Neural cell (in vitro differentiated cells): ENCODE results near the gene TCEAL6. TPM values are rescaled to one million over a fixed set of nuclear protein-coding genes. Genes with fewer than 3 reads are reported as not detected.
"Not testable (repeated sequence)": the region's sequence is repeated elsewhere in the genome, so short reads cannot be mapped to it uniquely, and the experiment has no call there.

ENCODE experiments used
- H2AFZ ChIP-seq: fragments of 200-600, 300-800 bp; sonication (generic), shearing (Covaris generic); 2 replicates; pipeline ENCODE4 v1.6.0; 2014; ENCODE audit warnings: low read depth, mild to moderate bottlenecking, antibody characterized with exemption, low read length, moderate library complexity
- H3F3A ChIP-seq: fragments of 200-600 bp; shearing (Covaris generic); 2 replicates; pipeline ENCODE4 v1.6.1; 2016; ENCODE audit warnings: mild to moderate bottlenecking, moderate library complexity, mixed read lengths, antibody characterized with exemption, low read length; ENCODE audit not compliant: insufficient read depth, poor library complexity, severe bottlenecking
- H3K27ac ChIP-seq: fragments of 200-600, 300-800 bp; sonication (generic), shearing (Covaris generic); 2 replicates; pipeline ENCODE4 v1.5.1; 2014; ENCODE audit warnings: mild to moderate bottlenecking, low read length, moderate library complexity
- H3K27me3 ChIP-seq: fragments of 300-800, 200-600 bp; sonication (generic), shearing (Covaris generic); 2 replicates; pipeline ENCODE4 v1.6.0; 2014; ENCODE audit warnings: mild to moderate bottlenecking, low read depth, low read length, moderate library complexity; ENCODE audit not compliant: insufficient read depth
- H3K36me3 ChIP-seq: fragments of 300-800, 200-600 bp; sonication (generic), shearing (Covaris generic); 2 replicates; pipeline ENCODE4 v1.5.1; 2014; ENCODE audit warnings: mild to moderate bottlenecking, antibody characterized with exemption, low read length, moderate library complexity; ENCODE audit not compliant: insufficient read depth
- H3K4me2 ChIP-seq: fragments of 300-800, 200-600 bp; sonication (generic), shearing (Covaris generic); 2 replicates; pipeline ENCODE4 v1.6.0; 2014; ENCODE audit warnings: mild to moderate bottlenecking, low read length
- H3K4me3 ChIP-seq: fragments of 300-800, 200-600 bp; sonication (generic), shearing (Covaris generic); 2 replicates; pipeline ENCODE4 v1.5.1; 2014; ENCODE audit warnings: mild to moderate bottlenecking, low read length, moderate library complexity
- H3K79me2 ChIP-seq: fragments of 200-600 bp; shearing (Covaris generic); replicated peaks from 2 replicates; pipeline ENCODE4 v1.6.0; 2014; ENCODE audit warnings: mild to moderate bottlenecking, low read length, moderate library complexity; ENCODE audit not compliant: insufficient read depth
- H3K9ac ChIP-seq: fragments of 300-800, 200-600 bp; sonication (generic), shearing (Covaris generic); 2 replicates; pipeline ENCODE4 v1.6.1; 2016; ENCODE audit warnings: mild to moderate bottlenecking, low read length, mixed read lengths
- H3K9me2 ChIP-seq: fragments of 200-600 bp; shearing (Covaris generic); 2 replicates; pipeline ENCODE4 v1.6.1; 2016; ENCODE audit warnings: mild to moderate bottlenecking, low read length, mixed read lengths; ENCODE audit not compliant: insufficient read depth
- H3K9me3 ChIP-seq: fragments of 200-600, 300-800 bp; sonication (generic), shearing (Covaris generic); 2 replicates; pipeline ENCODE4 v1.6.1; 2016; ENCODE audit warnings: mild to moderate bottlenecking, mixed run types, low read length, moderate library complexity, mixed read lengths
- H4K20me1 ChIP-seq: fragments of 200-600 bp; shearing (Covaris generic); 2 replicates; pipeline ENCODE4 v1.6.1; 2016; ENCODE audit warnings: mild to moderate bottlenecking, mixed run types; ENCODE audit not compliant: insufficient read depth
- EP300 ChIP-seq: fragments of 450-650 bp; conservative IDR thresholded peaks from 2 replicates; pipeline ENCODE4 v1.6.1; 2014; ENCODE audit warnings: antibody characterized with exemption, mild to moderate bottlenecking, moderate library complexity; ENCODE audit not compliant: poor library complexity, severe bottlenecking
- EZH2 ChIP-seq: fragments of 200-600, 300-800 bp; shearing (Covaris generic), sonication (generic); IDR thresholded peaks from 2 replicates; pipeline ENCODE4 v1.6.1; 2014; ENCODE audit warnings: antibody characterized with exemption, low read length, borderline replicate concordance, mild to moderate bottlenecking; ENCODE audit not compliant: insufficient read depth, poor library complexity, severe bottlenecking
- MXI1 ChIP-seq: fragments of 450-650 bp; conservative IDR thresholded peaks from 2 replicates; pipeline ENCODE4 v1.6.1; 2014; ENCODE audit warnings: antibody characterized with exemption, mild to moderate bottlenecking; ENCODE audit not compliant: poor library complexity, severe bottlenecking
- POLR2AphosphoS5 ChIP-seq: IDR thresholded peaks from 2 replicates; pipeline ENCODE4 v1.6.1; 2012
- RAD21 ChIP-seq: fragments of 450-650 bp; conservative IDR thresholded peaks from 2 replicates; pipeline ENCODE4 v1.6.1; 2014; ENCODE audit warnings: antibody characterized with exemption, mild to moderate bottlenecking, moderate library complexity
- SMC3 ChIP-seq: fragments of 450-650 bp; conservative IDR thresholded peaks from 2 replicates; pipeline ENCODE4 v1.6.1; 2014; ENCODE audit warnings: antibody characterized with exemption, mild to moderate bottlenecking, moderate library complexity; ENCODE audit not compliant: poor library complexity
- TAF1 ChIP-seq: IDR thresholded peaks from 2 replicates; pipeline ENCODE4 v1.6.1; 2012; ENCODE audit warnings: low read depth
- polyA plus RNA-seq: library from polyadenylated mRNA; depleted of rRNA; stranded (reverse); fragments of >200 nt; gene quantifications from 2 replicates; pipeline ENCODE4 v1.2.3, GENCODE V29; 2014
- TF ChIP-seq, protein P1 (sequence below): fragments of 450-650 bp; IDR thresholded peaks from 2 replicates; pipeline ENCODE4 v1.5.1; 2014; ENCODE audit warnings: antibody characterized with exemption, mild to moderate bottlenecking, moderate library complexity; ENCODE audit not compliant: poor library complexity, severe bottlenecking
- TF ChIP-seq, protein P2 (sequence below): IDR thresholded peaks from 2 replicates; pipeline ENCODE4 v1.6.1; 2012; ENCODE audit warnings: borderline replicate concordance

TCEAL6 gene
- polyA plus RNA-seq, 1 donor from 2014 or later: not detected

DNA sequence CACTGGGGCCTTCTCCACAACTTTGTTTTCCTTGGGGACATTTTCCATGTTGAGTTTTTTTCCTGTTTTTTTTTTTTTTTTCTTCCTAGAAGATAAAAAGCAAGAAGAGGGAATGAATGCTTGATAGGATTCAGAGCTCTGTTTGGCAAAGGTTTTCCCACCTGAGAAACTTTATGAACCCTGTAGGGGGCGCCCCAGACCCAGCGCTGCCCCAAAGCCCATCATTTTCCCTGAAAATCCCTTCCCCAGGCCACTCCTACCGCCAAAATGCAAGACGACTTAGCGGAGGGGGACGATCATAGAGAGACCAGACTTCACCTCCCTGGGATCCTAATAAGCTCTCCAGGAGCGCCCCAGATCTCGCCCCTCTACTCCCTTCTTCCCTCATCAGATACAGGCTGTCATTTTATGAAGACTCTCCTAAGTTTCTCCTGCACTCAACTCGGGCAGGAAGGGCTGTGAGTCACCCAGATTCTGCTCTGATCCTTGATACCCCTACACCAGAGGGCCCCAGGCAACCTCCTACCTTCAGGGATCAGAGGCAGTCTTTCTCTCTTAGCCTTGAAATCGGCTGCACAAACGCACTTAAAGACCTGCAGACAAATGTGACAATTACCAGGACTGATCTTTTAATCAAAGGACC, 12.1 kb upstream of the TCEAL6 start:
- H3F3A ChIP-seq: no peaks in the 10 kb centered on the region
- H3K4me2 ChIP-seq: no peak overlapping the region
- H2AFZ ChIP-seq: no peak overlapping the region
- H3K9ac ChIP-seq: no peak overlapping the region
- H3K9me3 ChIP-seq: no peaks in the 10 kb centered on the region
- H4K20me1 ChIP-seq: no peaks in the 10 kb centered on the region
- no peak overlapping the region for H3K27ac ChIP-seq
- no peaks in the 10 kb centered on the region for H3K9me2 ChIP-seq
- TF ChIP-seq POLR2AphosphoS5 (no peak), TAF1 (no peak), EP300 (no peak), EZH2 (no peak), MXI1 (no peak), RAD21 (no peak), SMC3 (no peak)
- TF ChIP-seq, protein P1, sequence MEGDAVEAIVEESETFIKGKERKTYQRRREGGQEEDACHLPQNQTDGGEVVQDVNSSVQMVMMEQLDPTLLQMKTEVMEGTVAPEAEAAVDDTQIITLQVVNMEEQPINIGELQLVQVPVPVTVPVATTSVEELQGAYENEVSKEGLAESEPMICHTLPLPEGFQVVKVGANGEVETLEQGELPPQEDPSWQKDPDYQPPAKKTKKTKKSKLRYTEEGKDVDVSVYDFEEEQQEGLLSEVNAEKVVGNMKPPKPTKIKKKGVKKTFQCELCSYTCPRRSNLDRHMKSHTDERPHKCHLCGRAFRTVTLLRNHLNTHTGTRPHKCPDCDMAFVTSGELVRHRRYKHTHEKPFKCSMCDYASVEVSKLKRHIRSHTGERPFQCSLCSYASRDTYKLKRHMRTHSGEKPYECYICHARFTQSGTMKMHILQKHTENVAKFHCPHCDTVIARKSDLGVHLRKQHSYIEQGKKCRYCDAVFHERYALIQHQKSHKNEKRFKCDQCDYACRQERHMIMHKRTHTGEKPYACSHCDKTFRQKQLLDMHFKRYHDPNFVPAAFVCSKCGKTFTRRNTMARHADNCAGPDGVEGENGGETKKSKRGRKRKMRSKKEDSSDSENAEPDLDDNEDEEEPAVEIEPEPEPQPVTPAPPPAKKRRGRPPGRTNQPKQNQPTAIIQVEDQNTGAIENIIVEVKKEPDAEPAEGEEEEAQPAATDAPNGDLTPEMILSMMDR: no peak
- TF ChIP-seq, protein P2, sequence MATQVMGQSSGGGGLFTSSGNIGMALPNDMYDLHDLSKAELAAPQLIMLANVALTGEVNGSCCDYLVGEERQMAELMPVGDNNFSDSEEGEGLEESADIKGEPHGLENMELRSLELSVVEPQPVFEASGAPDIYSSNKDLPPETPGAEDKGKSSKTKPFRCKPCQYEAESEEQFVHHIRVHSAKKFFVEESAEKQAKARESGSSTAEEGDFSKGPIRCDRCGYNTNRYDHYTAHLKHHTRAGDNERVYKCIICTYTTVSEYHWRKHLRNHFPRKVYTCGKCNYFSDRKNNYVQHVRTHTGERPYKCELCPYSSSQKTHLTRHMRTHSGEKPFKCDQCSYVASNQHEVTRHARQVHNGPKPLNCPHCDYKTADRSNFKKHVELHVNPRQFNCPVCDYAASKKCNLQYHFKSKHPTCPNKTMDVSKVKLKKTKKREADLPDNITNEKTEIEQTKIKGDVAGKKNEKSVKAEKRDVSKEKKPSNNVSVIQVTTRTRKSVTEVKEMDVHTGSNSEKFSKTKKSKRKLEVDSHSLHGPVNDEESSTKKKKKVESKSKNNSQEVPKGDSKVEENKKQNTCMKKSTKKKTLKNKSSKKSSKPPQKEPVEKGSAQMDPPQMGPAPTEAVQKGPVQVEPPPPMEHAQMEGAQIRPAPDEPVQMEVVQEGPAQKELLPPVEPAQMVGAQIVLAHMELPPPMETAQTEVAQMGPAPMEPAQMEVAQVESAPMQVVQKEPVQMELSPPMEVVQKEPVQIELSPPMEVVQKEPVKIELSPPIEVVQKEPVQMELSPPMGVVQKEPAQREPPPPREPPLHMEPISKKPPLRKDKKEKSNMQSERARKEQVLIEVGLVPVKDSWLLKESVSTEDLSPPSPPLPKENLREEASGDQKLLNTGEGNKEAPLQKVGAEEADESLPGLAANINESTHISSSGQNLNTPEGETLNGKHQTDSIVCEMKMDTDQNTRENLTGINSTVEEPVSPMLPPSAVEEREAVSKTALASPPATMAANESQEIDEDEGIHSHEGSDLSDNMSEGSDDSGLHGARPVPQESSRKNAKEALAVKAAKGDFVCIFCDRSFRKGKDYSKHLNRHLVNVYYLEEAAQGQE: no peak
- H3K4me3 ChIP-seq: peak overlapping the region; percentile 55
- H3K79me2 ChIP-seq: no peaks in the 10 kb centered on the region
- no peaks in the 10 kb centered on the region for H3K27me3 ChIP-seq
- no peaks in the 10 kb centered on the region for H3K36me3 ChIP-seq

DNA sequence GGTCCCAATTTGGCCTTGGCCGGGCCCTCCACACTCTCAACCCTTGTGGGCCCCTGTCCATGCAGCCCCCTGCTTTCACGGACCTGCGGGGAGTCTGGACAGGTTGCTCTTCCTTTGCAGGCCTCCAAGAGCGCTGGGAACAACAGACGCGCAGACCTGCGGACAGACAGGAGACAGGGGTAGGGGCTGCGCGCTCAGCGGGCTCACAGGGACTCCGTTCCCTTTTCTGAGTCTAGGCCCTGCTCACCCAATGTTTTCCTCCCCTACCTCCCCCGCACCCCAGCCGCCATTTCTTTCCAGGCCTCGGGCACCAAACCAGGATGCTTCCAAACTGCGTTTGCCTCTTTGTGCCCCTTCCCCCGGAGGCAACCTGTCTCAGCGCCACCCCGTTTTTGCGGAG, 650 bp downstream of the TCEAL6 start:
- H3K9me3 ChIP-seq, H3K4me2 ChIP-seq, H3K79me2 ChIP-seq, H3K27me3 ChIP-seq, H2AFZ ChIP-seq, H3K9me2 ChIP-seq, H3K27ac ChIP-seq, H3K4me3 ChIP-seq, H3K36me3 ChIP-seq, H4K20me1 ChIP-seq, H3F3A ChIP-seq, H3K9ac ChIP-seq: not testable (repeated sequence)

DNA sequence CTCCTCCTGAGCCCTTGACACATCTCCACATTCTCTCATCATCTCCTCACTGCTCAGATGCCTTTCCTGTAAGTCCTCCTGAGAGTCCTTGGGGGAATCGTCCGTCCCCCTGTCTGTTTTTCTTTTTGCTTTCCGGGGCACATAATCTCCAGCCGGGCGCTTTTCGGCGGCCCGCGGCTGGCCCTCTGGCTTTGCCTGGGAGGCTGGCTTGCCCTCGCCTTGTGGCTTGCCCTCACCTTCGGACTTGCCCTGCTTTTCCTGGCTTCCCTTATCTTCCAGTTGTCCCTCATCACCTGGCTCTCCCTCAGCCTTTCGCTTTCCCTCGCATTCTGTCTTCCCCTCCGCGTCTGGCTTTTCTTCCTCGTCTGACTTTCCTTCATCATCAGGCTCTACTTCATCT, 1.4 kb downstream of the TCEAL6 start:
- not testable (repeated sequence) for H3K27me3 ChIP-seq, H3K9me3 ChIP-seq, H3K36me3 ChIP-seq, H4K20me1 ChIP-seq, H3F3A ChIP-seq, H3K4me3 ChIP-seq, H3K4me2 ChIP-seq, H3K27ac ChIP-seq, H3K9me2 ChIP-seq, H3K9ac ChIP-seq, H3K79me2 ChIP-seq, H2AFZ ChIP-seq
